ENCODE data around the gene ZBTB9. TPM values are rescaled to one million over a fixed set of nuclear protein-coding genes. Genes with fewer than 3 reads are reported as not detected.

ZBTB9 gene
- total RNA-seq, 4 donors from 2014 or later = 1.1 to 2.8 (median 2.5) TPM

GRCh38 chr6:33439956-33440648 lies 14.3 kb upstream of the ZBTB9 start:
- no peak for TF ChIP-seq CTCF (IDR thresholded peaks at IDR 0.05; ENCODE audit: low read depth)

GRCh38 chr6:33440649-33441309 lies 13.6 kb upstream of the ZBTB9 start:
- TF ChIP-seq CTCF (IDR thresholded peaks at IDR 0.05; ENCODE audit: low read depth) = no peak

- no peak for TF ChIP-seq CTCF (IDR thresholded peaks at IDR 0.05; ENCODE audit: low read depth)
Measured at GRCh38 chr6:33441457-33441856, 12.9 kb upstream of the ZBTB9 start.

- no peak for TF ChIP-seq CTCF (IDR thresholded peaks at IDR 0.05; ENCODE audit: low read depth)
Measured at GRCh38 chr6:33442283-33442682, 12.1 kb upstream of the ZBTB9 start.

GRCh38 chr6:33443025-33443424 lies 11.4 kb upstream of the ZBTB9 start:
- TF ChIP-seq CTCF (IDR thresholded peaks at IDR 0.05; ENCODE audit: low read depth) = no peak

- TF ChIP-seq CTCF (IDR thresholded peaks at IDR 0.05; ENCODE audit: low read depth) = no peak
Measured at GRCh38 chr6:33443619-33444504, 10.5 kb upstream of the ZBTB9 start.

- TF ChIP-seq CTCF (IDR thresholded peaks at IDR 0.05; ENCODE audit: low read depth) = no peak
Measured at GRCh38 chr6:33445119-33445603, 9.2 kb upstream of the ZBTB9 start.
